Panc1 (cell line): ENCODE data around the gene DCTN1.
A peak's percentile ranks its signal among the peaks of the same experiment; 100 is the strongest.

Experiments used
- SIN3A ChIP-seq: IDR thresholded peaks from 2 replicates; pipeline ENCODE4 v1.6.1; 2012; ENCODE audit warnings: low read depth, mild to moderate bottlenecking, low read length, moderate library complexity, borderline replicate concordance; ENCODE audit not compliant: insufficient read depth
- TF ChIP-seq, protein P1 (sequence below): fragments of 450-650 bp; IDR thresholded peaks from 2 replicates; pipeline ENCODE4 v1.5.1; 2017; ENCODE audit warnings: mild to moderate bottlenecking

- TF ChIP-seq, protein P1, sequence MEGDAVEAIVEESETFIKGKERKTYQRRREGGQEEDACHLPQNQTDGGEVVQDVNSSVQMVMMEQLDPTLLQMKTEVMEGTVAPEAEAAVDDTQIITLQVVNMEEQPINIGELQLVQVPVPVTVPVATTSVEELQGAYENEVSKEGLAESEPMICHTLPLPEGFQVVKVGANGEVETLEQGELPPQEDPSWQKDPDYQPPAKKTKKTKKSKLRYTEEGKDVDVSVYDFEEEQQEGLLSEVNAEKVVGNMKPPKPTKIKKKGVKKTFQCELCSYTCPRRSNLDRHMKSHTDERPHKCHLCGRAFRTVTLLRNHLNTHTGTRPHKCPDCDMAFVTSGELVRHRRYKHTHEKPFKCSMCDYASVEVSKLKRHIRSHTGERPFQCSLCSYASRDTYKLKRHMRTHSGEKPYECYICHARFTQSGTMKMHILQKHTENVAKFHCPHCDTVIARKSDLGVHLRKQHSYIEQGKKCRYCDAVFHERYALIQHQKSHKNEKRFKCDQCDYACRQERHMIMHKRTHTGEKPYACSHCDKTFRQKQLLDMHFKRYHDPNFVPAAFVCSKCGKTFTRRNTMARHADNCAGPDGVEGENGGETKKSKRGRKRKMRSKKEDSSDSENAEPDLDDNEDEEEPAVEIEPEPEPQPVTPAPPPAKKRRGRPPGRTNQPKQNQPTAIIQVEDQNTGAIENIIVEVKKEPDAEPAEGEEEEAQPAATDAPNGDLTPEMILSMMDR = peak; percentile 98
- TF ChIP-seq SIN3A = no peak
Observed at GRCh38 chr2:74334931-74335333, 45.2 kb downstream of the DCTN1 start.
